ENCODE measurements around the gene ESRRA.
A peak's percentile ranks its signal among the peaks of the same experiment; 100 is the strongest.

The ESRRA gene

DNA sequence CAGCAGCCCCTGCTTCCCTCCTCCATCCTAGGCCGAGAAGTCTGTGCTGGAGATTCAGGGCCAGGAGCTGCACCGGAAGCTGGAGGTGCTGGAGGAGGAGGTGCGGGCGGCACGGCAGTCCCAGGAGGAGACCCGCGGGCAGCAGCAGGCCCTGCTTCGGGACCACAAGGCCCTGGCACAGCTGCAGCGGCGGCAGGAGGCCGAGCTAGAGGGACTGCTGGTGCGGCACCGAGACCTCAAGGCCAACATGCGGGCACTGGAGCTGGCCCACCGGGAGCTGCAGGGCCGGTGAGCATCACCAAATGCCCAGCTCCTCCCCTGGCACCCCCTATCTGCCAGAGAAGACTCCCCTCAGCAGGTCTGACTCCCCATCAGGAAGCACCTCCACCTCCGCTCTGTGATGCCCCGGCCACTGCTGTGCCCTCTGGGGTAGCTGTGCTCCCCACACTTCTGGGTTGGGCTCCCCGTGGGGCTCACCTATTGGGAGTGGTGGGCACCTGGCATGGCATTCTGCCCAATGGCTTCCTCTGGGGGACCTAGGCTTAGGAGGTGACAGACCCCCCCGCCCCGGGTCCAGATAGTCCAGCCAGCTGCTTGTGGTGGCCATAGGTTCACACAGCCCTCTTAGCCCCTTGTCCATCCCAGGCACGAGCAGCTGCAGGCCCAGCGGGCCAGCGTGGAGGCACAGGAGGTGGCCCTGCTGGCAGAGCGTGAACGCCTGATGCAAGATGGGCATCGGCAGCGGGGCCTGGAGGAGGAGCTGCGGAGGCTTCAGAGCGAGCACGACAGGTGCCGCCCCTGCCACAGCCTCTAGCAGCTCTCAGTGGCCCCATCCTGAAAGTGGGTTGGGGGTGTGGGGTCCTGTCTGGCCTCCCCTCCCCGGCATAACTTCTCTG is 47.0 kb downstream of the ESRRA start:
- DNase-seq, result peak in 1 of 2 experiments; percentile 52

DNA sequence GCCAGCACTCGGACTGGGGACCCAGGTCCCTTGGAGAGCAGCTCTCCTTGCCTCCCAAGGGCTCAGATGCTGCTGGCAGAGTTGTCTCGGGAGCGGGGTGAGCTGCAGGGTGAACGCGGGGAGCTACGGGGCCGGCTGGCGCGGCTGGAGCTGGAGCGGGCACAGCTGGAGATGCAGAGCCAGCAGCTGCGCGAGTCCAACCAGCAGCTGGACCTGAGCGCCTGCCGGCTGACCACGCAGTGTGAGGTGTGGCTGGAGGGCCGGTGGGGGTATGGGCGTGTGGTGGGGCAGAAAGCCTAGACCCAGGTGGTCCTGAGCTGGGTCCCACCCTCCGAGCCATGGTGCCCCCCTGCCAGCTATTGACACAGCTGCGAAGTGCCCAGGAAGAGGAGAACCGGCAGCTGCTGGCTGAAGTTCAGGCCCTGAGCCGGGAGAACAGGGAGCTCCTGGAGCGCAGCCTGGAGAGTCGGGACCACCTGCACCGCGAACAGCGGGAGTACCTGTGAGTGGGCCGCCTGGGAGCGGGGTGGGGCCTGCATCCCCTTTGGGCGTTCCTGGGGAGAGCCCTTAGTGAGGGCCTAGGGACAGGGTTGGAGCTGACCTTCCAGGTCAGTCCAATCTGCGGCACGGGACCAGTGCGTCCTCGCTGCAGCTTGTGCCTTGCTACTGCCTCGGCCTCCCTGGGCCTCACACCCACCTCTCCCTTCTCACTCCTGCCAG is 47.8 kb downstream of the ESRRA start:
- peak; percentile 83 to 85 for DNase-seq

DNA sequence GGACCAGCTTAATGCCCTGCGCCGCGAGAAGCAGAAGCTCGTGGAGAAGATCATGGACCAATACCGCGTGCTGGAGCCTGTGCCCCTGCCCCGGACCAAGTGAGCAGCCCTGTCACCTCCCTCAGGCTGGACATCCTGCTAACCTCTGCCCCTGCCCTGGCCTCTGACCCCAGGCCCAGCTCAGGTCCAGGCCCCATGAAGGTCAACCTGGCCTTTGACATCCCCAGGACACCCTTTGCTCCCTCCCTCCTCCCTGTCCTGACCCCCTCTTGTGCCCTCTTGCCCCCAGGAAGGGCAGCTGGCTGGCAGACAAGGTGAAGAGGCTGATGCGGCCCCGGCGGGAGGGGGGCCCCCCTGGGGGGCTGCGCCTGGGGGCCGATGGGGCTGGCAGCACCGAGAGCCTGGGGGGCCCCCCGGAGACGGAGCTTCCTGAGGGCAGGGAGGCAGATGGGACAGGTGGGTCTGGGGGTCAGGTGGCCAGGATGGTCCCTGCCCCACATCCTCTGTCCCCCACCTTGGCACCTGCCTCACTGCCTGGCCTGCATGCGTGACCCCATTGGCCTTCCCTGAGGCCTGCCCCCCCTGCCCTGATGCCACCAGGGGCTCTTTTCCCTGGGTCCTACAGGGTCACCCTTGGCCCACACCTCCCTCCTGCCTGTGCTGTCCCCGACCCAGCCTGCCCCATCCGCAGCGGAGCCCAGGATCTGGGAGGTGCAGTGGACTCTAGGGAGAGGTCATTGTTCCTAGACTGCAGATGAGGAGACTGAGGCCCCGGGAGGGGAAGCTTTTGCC is 48.6 kb downstream of the ESRRA start:
- DNase-seq, result no peak

DNA sequence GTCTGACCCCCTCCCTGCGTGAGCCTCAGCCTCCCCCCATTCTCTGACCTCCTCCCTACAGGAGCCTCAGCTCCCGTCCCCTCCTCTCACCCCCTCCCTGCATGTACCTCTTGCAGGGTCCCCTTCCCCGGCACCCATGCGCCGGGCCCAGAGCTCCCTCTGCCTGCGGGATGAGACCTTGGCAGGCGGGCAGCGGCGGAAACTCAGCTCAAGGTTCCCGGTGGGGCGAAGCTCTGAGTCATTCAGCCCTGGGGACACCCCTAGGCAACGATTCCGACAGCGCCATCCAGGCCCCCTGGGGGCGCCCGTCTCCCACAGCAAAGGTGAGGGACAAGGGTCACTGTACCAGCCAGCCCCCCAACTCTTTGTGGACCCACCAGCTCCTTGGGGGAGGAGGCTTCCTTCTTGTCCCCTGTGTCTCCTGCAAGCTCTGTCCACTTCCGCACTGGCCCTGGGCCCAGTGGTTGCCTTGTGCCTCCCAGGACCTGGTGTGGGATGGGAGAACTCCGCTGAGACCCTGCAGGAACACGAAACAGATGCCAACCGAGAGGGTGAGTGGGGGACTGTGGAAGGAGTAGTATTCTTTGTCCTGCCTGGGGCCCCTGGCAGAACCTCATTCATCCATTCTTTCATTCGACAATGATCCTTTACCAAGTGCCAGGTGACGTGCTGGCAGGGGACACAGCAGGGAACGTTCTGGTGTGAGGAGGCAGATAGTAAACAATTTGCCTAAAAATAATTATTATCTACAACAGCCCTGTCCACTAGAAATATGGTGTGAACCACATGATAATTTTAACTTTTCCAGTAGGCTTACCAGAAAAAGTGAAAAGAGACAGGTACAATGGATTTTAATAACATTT is 50.0 kb downstream of the ESRRA start:
- DNase-seq, result peak; percentile 76 to 80

DNA sequence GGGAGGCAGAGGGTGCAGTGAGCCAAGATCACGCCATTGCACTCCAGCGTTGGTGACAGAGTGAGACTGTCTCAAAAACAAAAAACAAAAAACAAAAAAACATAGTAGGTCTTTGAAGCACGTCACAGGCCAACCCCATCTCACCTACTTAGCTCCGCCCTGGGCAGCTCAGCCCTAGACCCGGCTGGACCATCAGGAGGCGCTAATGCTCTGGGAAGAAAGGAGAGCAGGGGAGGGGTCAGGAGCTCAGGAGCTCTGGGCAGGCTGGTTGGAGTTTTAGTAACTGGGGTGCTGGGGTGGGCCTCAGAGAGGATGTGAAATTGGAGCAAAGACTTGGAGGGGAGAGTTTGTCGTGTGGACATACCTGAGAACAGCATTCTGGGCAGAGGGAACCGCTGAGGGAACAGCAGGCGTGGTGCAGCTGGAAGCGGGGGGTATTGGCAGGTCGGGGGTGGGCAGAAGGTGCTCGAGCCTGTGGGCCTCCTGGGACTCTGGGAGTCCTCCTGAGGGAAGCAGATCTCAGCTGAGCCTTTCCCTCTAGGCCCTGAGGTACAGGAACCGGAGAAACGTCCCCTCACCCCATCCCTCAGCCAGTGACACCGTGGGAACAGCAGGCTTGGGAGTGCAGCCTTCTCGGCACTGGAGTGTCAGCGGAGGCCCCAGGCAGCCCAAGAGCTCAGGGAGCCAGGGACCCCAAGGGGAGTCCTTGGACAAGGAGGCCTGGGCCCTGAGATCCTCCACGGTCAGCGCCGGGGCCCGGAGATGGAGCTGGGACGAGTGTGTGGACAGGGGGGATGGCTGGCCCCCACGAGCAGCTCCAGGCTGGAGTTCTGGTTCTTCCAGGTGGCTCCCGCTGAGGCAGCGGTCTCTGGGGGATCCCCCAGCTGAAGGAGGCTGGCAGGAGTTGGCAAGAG is 51.4 kb downstream of the ESRRA start:
- peak; percentile 48 to 52 for DNase-seq

DNA sequence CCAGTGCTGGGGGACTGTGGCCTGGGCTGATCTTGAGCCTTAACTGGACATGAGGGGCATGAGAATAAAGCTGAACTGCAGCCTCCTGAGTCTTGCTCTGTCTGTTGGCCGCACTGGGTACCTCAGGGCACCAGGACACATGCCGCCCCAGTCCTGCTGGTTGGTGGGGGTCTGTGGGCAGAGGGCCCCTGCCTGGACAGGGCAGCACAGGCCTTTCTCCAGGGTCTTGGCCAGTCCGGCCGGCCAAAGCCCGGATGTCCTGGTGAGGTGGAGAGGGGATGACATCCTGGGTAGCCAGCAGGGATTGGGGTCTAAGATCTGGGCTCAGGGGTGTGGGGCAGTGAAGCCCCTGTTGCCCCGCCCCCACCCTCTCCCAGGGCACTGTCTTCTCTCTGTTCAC is 52.1 kb downstream of the ESRRA start:
- no peak for DNase-seq

DNA sequence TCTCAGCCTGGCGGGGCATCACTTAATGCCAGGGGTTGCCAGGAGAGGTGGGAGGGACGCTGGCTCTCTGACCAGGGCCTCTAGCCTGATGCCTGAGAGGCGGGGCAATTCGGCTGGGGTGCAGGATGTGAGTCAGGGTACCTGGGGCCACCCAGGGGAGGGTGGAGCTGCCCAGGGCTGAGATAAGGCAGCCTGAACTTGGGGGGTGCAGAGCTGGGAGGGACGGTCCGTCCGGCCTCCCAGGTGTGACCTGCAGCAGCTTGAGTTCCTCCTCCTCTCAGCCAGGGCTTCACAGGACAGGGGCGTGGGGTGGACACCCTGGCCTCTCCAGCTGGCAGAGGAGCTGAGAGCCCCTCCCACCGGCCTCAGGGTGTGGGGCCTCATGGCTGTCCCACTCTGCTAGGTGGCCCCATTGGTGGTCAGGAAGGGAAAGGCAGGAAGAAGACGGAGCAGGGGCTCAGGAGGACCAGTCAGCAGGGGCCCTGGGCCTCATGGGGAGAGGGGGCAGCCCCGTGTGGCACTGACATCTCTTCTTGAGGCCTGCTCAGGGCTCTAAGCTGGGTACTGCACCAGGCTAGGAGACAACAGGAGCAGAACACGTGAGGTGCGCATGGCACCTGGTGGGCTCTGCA is 52.7 kb downstream of the ESRRA start:
- DNase-seq, result no peak

DNA sequence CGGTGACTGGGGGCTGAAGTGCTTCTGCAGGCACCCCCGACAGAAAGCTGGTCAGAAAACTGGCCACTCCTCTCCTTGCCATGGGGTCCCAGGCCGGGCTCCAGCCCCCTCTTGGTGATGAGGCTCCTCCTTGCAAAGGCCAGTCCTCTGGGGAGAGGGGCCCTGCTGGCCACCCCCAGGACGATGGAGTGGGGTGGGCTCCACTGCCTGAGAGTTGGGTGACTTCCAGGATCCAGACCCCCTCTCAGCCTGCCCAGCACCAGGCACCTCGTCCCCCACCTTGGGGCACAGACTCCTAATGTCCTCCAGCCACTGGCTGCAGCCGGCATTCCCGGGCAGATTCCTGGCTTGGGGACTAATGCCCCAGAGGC is 53.2 kb downstream of the ESRRA start:
- DNase-seq, result no peak

DNA sequence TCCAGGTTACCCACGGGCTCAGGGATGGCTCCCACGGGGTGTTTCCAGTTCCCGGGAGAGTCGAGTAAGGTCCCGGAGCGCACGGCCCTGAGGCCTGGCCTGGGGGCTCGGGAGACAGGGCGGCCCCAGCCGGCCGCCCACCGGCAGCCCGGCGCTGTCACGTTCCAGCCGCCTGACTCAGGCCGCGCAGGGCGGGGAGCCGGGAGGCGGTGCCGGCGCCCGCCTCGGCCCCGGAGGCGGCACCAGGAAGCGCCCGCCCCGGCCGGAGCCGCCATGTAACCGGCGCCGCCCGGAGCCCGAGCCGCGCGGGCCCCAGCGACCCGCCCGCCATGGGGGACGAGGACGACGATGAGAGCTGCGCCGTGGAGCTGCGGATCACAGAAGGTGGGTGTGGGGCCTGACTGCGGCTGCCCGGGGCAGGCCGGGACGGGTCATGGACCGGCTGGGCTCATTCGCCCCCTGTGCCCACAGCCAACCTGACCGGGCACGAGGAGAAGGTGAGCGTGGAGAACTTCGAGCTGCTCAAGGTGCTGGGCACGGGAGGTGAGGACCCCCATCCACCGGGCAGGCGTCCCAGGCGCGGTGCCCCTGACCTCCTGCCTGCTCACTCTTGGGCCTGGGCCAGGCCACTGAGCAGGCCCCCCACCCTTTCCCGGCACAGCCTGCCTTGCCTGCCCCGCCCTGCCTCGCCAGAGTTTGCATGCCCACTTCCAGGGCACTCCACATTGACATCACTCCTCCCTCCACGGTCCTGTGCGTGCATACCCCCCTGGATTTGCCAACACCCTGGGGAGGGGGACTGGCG is 53.8 kb downstream of the ESRRA start, which contains the start of gene RPS6KA4:
RPS6KA4 (plus strand) TSS at position 256 of the 805 bp plus-strand sequence; CDS start at position 330, 74 bp downstream.
- peak in 1 of 2 experiments; percentile 29 for DNase-seq

DNA sequence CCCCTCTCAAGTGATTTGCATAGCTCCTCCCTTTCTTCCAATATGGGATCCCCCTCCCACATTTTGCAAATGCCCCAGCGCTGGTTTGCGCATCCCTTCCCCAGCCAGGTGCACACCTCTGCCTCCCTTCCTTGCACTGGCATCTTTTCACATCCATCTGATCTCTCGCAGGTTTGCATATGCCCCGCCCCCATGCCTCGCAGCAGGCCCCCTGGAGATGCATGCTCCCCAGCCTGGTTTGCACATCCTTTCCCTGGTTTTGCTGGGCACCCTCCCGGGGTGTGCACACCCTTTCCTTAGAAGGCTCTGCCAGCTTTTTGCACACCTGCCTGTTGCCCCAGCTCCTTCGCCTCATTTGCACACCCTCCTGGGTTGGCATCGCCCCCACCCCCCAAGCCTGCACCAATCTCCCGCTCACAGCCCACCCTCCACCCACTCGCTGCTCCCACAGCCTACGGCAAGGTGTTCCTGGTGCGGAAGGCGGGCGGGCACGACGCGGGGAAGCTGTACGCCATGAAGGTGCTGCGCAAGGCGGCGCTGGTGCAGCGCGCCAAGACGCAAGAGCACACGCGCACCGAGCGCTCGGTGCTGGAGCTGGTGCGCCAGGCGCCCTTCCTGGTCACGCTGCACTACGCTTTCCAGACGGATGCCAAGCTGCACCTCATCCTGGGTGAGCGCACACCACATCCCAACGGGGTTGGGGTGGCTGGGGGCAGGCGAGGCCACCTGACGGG is 54.6 kb downstream of the ESRRA start:
- no peak for DNase-seq

DNA sequence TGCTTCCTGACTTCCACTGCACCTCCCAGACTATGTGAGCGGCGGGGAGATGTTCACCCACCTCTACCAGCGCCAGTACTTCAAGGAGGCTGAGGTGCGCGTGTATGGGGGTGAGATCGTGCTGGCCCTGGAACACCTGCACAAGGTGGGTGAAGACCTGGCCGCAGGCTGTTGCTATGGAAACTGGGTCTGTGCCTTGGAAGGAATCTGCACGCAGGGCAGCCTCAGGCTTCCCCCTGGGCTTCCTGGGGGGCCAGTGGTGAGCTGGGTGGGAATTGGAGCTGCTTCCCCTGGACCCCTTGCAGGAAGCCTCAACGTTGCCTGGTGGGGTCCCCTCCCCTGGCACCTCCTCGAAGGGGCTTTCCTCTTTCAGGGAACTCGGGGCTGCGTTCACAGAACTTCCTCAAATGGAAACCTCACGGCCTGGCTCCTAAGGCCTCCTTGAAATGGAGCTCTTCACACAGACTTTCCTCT is 55.2 kb downstream of the ESRRA start:
- DNase-seq, result no peak

DNA sequence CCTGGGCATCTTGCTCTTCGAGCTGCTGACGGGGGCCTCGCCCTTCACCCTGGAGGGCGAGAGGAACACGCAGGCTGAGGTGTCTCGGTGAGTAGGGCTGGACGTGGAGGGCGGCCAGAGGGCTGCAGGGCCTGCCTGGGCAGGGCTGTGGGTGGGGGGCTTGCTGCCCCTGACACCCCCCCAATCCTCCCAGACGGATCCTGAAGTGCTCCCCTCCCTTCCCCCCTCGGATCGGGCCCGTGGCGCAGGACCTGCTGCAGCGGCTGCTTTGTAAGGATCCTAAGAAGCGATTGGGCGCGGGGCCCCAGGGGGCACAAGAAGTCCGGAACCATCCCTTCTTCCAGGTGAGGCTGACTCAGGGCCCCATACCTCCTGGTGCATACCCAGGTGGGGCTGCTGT is 56.3 kb downstream of the ESRRA start:
- DNase-seq, result no peak

DNA sequence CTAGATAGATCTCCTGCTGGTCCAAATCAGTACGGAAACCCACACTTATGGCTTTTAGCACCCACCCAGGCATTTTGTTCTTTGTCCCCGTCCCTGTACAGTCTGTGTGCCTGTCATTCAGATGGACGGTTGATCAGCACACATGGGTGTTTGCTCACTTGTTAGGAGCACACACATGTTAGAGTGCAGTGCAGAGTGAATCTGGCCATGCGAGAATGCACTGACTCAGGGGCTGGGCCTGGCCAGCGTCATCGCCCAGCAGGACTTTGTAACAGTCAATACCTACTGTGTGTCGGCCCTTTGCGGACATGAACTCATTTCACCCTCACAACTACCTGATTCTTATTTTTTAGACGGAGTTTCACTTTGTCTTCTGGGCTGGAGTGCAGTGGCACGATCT is 57.0 kb downstream of the ESRRA start:
- no peak for DNase-seq

DNA sequence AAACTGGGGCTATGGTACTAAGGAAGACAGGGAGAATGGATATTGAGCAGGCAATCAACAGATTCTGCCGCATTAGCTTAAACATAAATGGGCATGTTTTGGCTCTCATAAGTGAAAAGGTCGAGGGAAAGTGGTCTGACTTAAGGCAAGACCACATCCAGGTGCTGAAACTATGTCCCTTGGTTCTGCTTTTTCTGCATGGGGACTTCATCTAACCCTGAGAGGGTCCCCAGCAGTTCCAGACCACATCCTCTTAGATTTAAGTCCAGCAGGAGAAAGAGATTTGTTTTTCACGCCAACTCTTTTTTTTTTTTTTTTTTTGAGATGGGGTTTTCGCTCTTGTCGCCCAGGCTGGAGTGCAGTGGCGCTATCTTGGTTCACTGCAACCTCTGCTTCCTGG is 59.1 kb downstream of the ESRRA start:
- no peak for DNase-seq

DNA sequence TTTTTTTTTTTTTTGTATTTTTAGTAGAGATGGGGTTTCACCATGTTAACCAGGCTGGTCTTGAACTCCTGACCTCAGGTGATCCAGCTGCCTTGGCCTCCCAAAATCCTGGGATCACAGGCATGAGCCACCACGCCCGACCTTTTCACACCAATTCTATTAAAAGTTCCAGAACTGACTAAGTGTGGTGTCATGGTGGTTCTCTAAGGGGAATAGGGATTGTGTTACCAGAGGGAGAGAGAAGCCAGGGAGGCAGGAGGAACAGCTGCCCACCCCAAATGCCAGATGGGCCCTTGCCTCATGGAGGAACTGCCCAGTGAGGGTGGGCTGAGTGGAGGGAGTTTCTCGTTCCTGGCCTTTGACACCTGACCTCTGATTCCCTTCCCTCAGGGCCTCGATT is 59.6 kb downstream of the ESRRA start:
- DNase-seq, result no peak
